IMR-90 (cell line): ENCODE measurements around the gene PPP3R2. TPM values are rescaled to one million over a fixed set of nuclear protein-coding genes. Genes with fewer than 3 reads are reported as not detected.

Source experiments
- ATAC-seq: fragments of 200-7000 bp; cut with Tn5 transposase; 2 replicates; pipeline ENCODE4 v1.9.1; 2020; ENCODE audit warnings: low read depth, mild to moderate bottlenecking, moderate library complexity
- BruUV-seq: library from RNA; stranded (reverse); fragments of 400-500 nt; replicated peaks from 2 replicates; lab custom pipeline; 2021; lab: Mats Ljungman, UMichigan
- CTCF ChIA-PET: fragments of 300-600 bp; formaldehyde crosslinking; extraction: SDS; loops from one replicate; lab custom pipeline; 2021; ENCODE audit warnings: antibody characterized with exemption; lab: Yijun Ruan, JAX
- POLR2A ChIA-PET: fragments of 300-600 bp; sonication (Branson Sonifier 250); formaldehyde crosslinking; loops from one replicate; lab custom pipeline; 2022; ENCODE audit warnings: antibody characterized with exemption; ENCODE audit not compliant: unreplicated experiment; lab: Charles Lee
- DNase-seq: peaks from one replicate; pipeline ENCODE4 v3.0.0; 2013
- H2AFZ ChIP-seq: replicated peaks from 2 replicates; pipeline ENCODE3; 2013; ENCODE audit warnings: low read length, mild to moderate bottlenecking; ENCODE audit not compliant: poor library complexity
- H2AK5ac ChIP-seq: 2 replicates; pipeline ENCODE4 v1.6.1; 2013; ENCODE audit warnings: low read depth, low read length, inconsistent platforms
- H2AK9ac ChIP-seq: replicated peaks from 2 replicates; pipeline ENCODE3; 2013; ENCODE audit warnings: mild to moderate bottlenecking, low read depth, low read length, moderate library complexity; ENCODE audit not compliant: poor library complexity
- H2BK120ac ChIP-seq: 2 replicates; pipeline ENCODE4 v1.6.1; 2013; ENCODE audit warnings: low read depth, low read length, inconsistent platforms
- H2BK15ac ChIP-seq: 3 replicates; pipeline ENCODE4 v1.6.1; 2013; ENCODE audit warnings: low read depth, low read length, inconsistent platforms
- H2BK20ac ChIP-seq: 2 replicates; pipeline ENCODE4 v1.6.1; 2013; ENCODE audit warnings: low read depth, mild to moderate bottlenecking, inconsistent platforms, low read length, moderate library complexity
- H2BK5ac ChIP-seq: 2 replicates; pipeline ENCODE4 v1.6.1; 2013; ENCODE audit warnings: mild to moderate bottlenecking, low read depth, low read length, inconsistent platforms; ENCODE audit not compliant: poor library complexity, severe bottlenecking
- H3K14ac ChIP-seq: replicated peaks from 2 replicates; pipeline ENCODE4 v1.6.1; 2013; ENCODE audit warnings: low read depth, low read length, inconsistent platforms
- H3K18ac ChIP-seq: 2 replicates; pipeline ENCODE4 v1.6.1; 2013; ENCODE audit warnings: low read depth, low read length, control low read depth
- H3K23ac ChIP-seq: 2 replicates; pipeline ENCODE4 v1.6.1; 2013; ENCODE audit warnings: low read depth, low read length, inconsistent platforms
- H3K27ac ChIP-seq: 2 replicates; pipeline ENCODE4 v1.5.1; 2013; ENCODE audit warnings: mild to moderate bottlenecking, control low read depth, low read length; ENCODE audit not compliant: insufficient read depth
- H3K27me3 ChIP-seq: 2 replicates; pipeline ENCODE4 v1.6.1; 2013; ENCODE audit warnings: low read length; ENCODE audit not compliant: control insufficient read depth, insufficient read depth
- H3K36me3 ChIP-seq: 2 replicates; pipeline ENCODE4 v1.6.1; 2013; ENCODE audit warnings: low read length, mixed read lengths; ENCODE audit not compliant: control insufficient read depth, insufficient read depth
- H3K4ac ChIP-seq: 2 replicates; pipeline ENCODE4 v1.6.1; 2013; ENCODE audit warnings: low read depth, low read length, inconsistent platforms
- H3K4me1 ChIP-seq: 2 replicates; pipeline ENCODE4 v1.6.1; 2013; ENCODE audit warnings: low read length, mixed read lengths; ENCODE audit not compliant: control insufficient read depth, insufficient read depth
- H3K4me2 ChIP-seq: 2 replicates; pipeline ENCODE4 v1.6.1; 2013; ENCODE audit warnings: low read depth, mild to moderate bottlenecking, control low read depth, low read length, moderate library complexity
- H3K4me3 ChIP-seq: 2 replicates; pipeline ENCODE4 v1.5.1; 2013; ENCODE audit warnings: low read depth, mild to moderate bottlenecking, control low read depth, low read length, moderate library complexity; ENCODE audit not compliant: insufficient read depth
- H3K56ac ChIP-seq: 2 replicates; pipeline ENCODE4 v1.6.1; 2013; ENCODE audit warnings: low read length, inconsistent platforms; ENCODE audit not compliant: insufficient read depth; ENCODE audit errors: extremely low read depth
- H3K79me1 ChIP-seq, 2 experiments: 2 replicates each; pipeline ENCODE4 v1.6.1; 2013; ENCODE audit warnings: low read length in 2 of 2, inconsistent platforms in 1 of 2, low read depth in 1 of 2
- H3K9ac ChIP-seq: 2 replicates; pipeline ENCODE4 v1.6.1; 2013; ENCODE audit warnings: low read depth, low read length, control low read depth
- H3K9me1 ChIP-seq: 2 replicates; pipeline ENCODE4 v1.6.1; 2013; ENCODE audit warnings: low read length, inconsistent platforms; ENCODE audit not compliant: insufficient read depth
- H3K9me3 ChIP-seq: 2 replicates; pipeline ENCODE4 v1.6.1; 2013; ENCODE audit warnings: low read length; ENCODE audit not compliant: control insufficient read depth, insufficient read depth
- H4K20me1 ChIP-seq: 2 replicates; pipeline ENCODE4 v1.6.1; 2013; ENCODE audit warnings: low read length, inconsistent platforms; ENCODE audit not compliant: insufficient read depth
- H4K5ac ChIP-seq: 2 replicates; pipeline ENCODE4 v1.6.1; 2013; ENCODE audit warnings: mild to moderate bottlenecking, low read depth, low read length, control low read depth
- H4K8ac ChIP-seq, 2 experiments: 2 replicates each; pipeline ENCODE4 v1.6.1; 2013; ENCODE audit warnings: low read depth in 2 of 2, low read length in 2 of 2, control low read depth in 1 of 2, inconsistent platforms in 1 of 2
- H4K91ac ChIP-seq: 2 replicates; pipeline ENCODE4 v1.6.1; 2013; ENCODE audit warnings: low read depth, low read length, inconsistent platforms; ENCODE audit not compliant: insufficient read depth
- BHLHE40 ChIP-seq: fragments of 150-350 bp; IDR thresholded peaks from 2 replicates; pipeline ENCODE4 v1.6.1; 2016; ENCODE audit warnings: mild to moderate bottlenecking, low read depth, low read length
- CEBPB ChIP-seq: IDR thresholded peaks from 2 replicates; pipeline ENCODE4 v1.6.1; 2012; ENCODE audit warnings: low read depth, low read length, improper control_type of control experiment
- CHD1 ChIP-seq: IDR thresholded peaks from 2 replicates; pipeline ENCODE4 v1.6.1; 2012; ENCODE audit warnings: low read depth, low read length, improper control_type of control experiment
- FOS ChIP-seq: fragments of 150-350 bp; IDR thresholded peaks from 2 replicates; pipeline ENCODE4 v1.6.1; 2016; ENCODE audit warnings: low read depth, low read length
- MAFK ChIP-seq: IDR thresholded peaks from 2 replicates; pipeline ENCODE4 v1.6.1; 2012; ENCODE audit warnings: low read depth, low read length, improper control_type of control experiment
- MAZ ChIP-seq: IDR thresholded peaks from 2 replicates; pipeline ENCODE4 v1.6.1; 2012; ENCODE audit warnings: low read depth, mild to moderate bottlenecking, low read length, improper control_type of control experiment, moderate library complexity, borderline replicate concordance
- MXI1 ChIP-seq: IDR thresholded peaks from 2 replicates; pipeline ENCODE4 v1.6.1; 2012; ENCODE audit warnings: low read depth, mild to moderate bottlenecking, low read length, moderate library complexity, borderline replicate concordance
- NFE2L2 ChIP-seq: fragments of 150-350 bp; IDR thresholded peaks from 2 replicates; pipeline ENCODE4 v1.6.1; 2016; ENCODE audit warnings: low read depth, mild to moderate bottlenecking, low read length
- POLR2A ChIP-seq: IDR thresholded peaks from 2 replicates; pipeline ENCODE4 v1.6.1; 2012; ENCODE audit warnings: mild to moderate bottlenecking, low read depth, low read length
- RAD21 ChIP-seq: IDR thresholded peaks from 2 replicates; pipeline ENCODE4 v1.6.1; 2012; ENCODE audit warnings: low read length, improper control_type of control experiment
- RCOR1 ChIP-seq: IDR thresholded peaks from 2 replicates; pipeline ENCODE4 v1.6.1; 2012; ENCODE audit warnings: mild to moderate bottlenecking, low read length, improper control_type of control experiment; ENCODE audit not compliant: insufficient replicate concordance
- RFX5 ChIP-seq: IDR thresholded peaks from 2 replicates; pipeline ENCODE4 v1.8.0; 2012; ENCODE audit warnings: low read depth, mild to moderate bottlenecking, low read length, moderate library complexity
- SMC3 ChIP-seq: fragments of 150-350 bp; IDR thresholded peaks from 2 replicates; pipeline ENCODE4 v1.6.1; 2016; ENCODE audit warnings: low read depth, mild to moderate bottlenecking, antibody characterized with exemption, low read length, moderate library complexity
- dilution Hi-C: fragments of 300-500 bp; cut with HindIII; formaldehyde crosslinking; loops from one replicate; pipeline ENCODE4 v1.14.3; 2018; ENCODE audit warnings: low sequenced_read_pairs; ENCODE audit not compliant: unreplicated experiment
- in situ Hi-C: fragments of 300-500 bp; cut with MboI; formaldehyde crosslinking; loops from 3 replicates; pipeline ENCODE4 v1.14.3; 2019; ENCODE audit warnings: low sequenced_read_pairs, inconsistent platforms, mixed read lengths
- intact Hi-C: fragments of 100-400 bp; cut with micrococcal nuclease; formaldehyde crosslinking; loops from 2 replicates; pipeline ENCODE4 v1.10.0; 2022
- polyA plus RNA-seq, 3 experiments: library from polyadenylated mRNA; depleted of rRNA; stranded (reverse); fragments of >200 nt; gene quantifications; 2 replicates each; pipeline ENCODE4 v1.2.3, GENCODE V29; 2012; ENCODE audit warnings: low replicate concordance in 1 of 3
- total RNA-seq: library from RNA; depleted of rRNA; stranded (reverse); fragments of >200 nt; gene quantifications from 2 replicates; pipeline ENCODE4 v1.2.3, GENCODE V29; 2012
- TF ChIP-seq, protein P1 (sequence below): fragments of 150-350 bp; IDR thresholded peaks from 2 replicates; pipeline ENCODE4 v1.6.1; 2017; ENCODE audit warnings: mild to moderate bottlenecking, antibody characterized with exemption, low read length, low read depth
- TF ChIP-seq, protein P2 (sequence below): conservative IDR thresholded peaks from 2 replicates; pipeline ENCODE4 v1.5.1; 2012; ENCODE audit warnings: mild to moderate bottlenecking, low read depth, low read length, improper control_type of control experiment
- TF ChIP-seq, protein P3 (sequence below): fragments of 150-350 bp; IDR thresholded peaks from 2 replicates; pipeline ENCODE4 v1.6.1; 2016; ENCODE audit warnings: low read depth, mild to moderate bottlenecking, low read length, moderate library complexity, borderline replicate concordance

The PPP3R2 gene
- total and polyA plus RNA-seq, 2 of the 4 experiments (the other 2 are of a cell fraction), result not detected

DNA sequence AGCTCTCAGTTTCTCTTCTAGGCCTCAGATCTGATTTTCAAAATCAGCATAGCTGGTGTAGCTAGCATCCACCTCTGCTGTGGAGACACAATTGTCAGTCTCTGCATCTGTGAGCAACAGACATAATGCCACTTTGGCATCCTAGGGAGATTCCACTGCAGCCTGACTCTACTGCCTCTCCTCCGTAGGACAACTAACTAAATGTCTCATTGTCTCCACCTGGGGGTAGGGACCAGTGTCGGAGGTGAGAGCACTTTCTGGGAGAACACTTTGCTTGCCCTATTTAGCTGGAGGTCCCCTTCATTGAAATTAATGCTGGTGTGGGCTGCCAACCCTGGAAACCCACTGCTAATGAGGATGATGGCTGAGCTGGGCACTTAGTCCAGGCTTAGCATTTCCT lies 1.4 kb downstream of the PPP3R2 start (continued):
- TF ChIP-seq RFX5, result no peak

DNA sequence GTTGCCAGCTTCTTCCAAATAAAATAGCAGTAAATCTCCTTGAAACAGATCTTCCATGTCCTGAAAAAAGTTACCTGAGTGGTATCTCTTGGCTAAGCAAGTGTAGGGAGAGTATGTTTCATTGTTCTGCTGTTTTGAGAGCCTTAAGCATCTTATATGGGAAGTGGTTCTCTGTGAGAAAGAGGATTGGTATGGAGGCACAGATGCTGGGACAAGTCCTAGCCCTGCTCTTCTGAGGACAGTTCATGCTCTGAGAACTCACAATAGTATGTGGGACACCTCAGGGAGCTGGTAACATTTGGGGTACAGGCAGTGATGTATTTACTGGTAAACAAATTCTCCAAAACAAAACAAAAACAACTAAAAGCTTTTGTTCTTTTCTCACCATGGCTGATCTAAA lies 2.0 kb downstream of the PPP3R2 start:
- no peak overlapping the region for H2BK15ac ChIP-seq
- dilution Hi-C loops (no loop called here), intact Hi-C loops (no loop called here), in situ Hi-C loops (no loop called here)
- no peaks in the 10 kb centered on the region for H3K36me3 ChIP-seq
- H2AK9ac ChIP-seq, result no peak overlapping the region
- no peak overlapping the region for H3K9ac ChIP-seq
- no peak overlapping the region for H3K18ac ChIP-seq
- H4K5ac ChIP-seq, result no peak overlapping the region
- CTCF ChIA-PET, result no interaction called here
- ATAC-seq (no peak), DNase-seq (peak; percentile 3)
- H3K27me3 ChIP-seq, result no peaks in the 10 kb centered on the region; the same call in 1 of the 2 replicates
- TF ChIP-seq RCOR1, result no peak
- no peak for TF ChIP-seq RFX5
- no peak for TF ChIP-seq POLR2A
- TF ChIP-seq, protein P1, sequence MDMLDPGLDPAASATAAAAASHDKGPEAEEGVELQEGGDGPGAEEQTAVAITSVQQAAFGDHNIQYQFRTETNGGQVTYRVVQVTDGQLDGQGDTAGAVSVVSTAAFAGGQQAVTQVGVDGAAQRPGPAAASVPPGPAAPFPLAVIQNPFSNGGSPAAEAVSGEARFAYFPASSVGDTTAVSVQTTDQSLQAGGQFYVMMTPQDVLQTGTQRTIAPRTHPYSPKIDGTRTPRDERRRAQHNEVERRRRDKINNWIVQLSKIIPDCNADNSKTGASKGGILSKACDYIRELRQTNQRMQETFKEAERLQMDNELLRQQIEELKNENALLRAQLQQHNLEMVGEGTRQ, result no peak
- TF ChIP-seq, protein P2, sequence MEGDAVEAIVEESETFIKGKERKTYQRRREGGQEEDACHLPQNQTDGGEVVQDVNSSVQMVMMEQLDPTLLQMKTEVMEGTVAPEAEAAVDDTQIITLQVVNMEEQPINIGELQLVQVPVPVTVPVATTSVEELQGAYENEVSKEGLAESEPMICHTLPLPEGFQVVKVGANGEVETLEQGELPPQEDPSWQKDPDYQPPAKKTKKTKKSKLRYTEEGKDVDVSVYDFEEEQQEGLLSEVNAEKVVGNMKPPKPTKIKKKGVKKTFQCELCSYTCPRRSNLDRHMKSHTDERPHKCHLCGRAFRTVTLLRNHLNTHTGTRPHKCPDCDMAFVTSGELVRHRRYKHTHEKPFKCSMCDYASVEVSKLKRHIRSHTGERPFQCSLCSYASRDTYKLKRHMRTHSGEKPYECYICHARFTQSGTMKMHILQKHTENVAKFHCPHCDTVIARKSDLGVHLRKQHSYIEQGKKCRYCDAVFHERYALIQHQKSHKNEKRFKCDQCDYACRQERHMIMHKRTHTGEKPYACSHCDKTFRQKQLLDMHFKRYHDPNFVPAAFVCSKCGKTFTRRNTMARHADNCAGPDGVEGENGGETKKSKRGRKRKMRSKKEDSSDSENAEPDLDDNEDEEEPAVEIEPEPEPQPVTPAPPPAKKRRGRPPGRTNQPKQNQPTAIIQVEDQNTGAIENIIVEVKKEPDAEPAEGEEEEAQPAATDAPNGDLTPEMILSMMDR, result no peak
- no peak for TF ChIP-seq CHD1
- no peak for TF ChIP-seq NFE2L2
- TF ChIP-seq SMC3, result no peak
- no peak for TF ChIP-seq RAD21
- no peak for TF ChIP-seq CEBPB
- no peak for TF ChIP-seq BHLHE40
- TF ChIP-seq MAZ, result no peak
- TF ChIP-seq FOS, result no peak
- TF ChIP-seq, protein P3, sequence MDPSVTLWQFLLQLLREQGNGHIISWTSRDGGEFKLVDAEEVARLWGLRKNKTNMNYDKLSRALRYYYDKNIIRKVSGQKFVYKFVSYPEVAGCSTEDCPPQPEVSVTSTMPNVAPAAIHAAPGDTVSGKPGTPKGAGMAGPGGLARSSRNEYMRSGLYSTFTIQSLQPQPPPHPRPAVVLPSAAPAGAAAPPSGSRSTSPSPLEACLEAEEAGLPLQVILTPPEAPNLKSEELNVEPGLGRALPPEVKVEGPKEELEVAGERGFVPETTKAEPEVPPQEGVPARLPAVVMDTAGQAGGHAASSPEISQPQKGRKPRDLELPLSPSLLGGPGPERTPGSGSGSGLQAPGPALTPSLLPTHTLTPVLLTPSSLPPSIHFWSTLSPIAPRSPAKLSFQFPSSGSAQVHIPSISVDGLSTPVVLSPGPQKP, result no peak
- TF ChIP-seq MXI1, result no peak
- TF ChIP-seq MAFK, result no peak
- H3K4me1 ChIP-seq, result peaks cover 1% of the 10 kb centered on the region; the same call in 1 of the 2 replicates
- H3K4me2 ChIP-seq, result no peak overlapping the region
- no peaks in the 10 kb centered on the region for H4K20me1 ChIP-seq
- no peak overlapping the region for H2BK20ac ChIP-seq
- H3K23ac ChIP-seq, result no peak overlapping the region
- H4K8ac ChIP-seq, result no peak overlapping the region
- H4K91ac ChIP-seq, result no peak overlapping the region
- H3K9me3 ChIP-seq, result no peaks in the 10 kb centered on the region
- POLR2A ChIA-PET, result no interaction called here
- no peaks in the 10 kb centered on the region for H3K79me1 ChIP-seq
- H2AFZ ChIP-seq, result no peak overlapping the region
- H3K56ac ChIP-seq, result no peak overlapping the region
- no TSS peak for BruUV-seq
- H3K14ac ChIP-seq, result no peak overlapping the region
- no peak overlapping the region for H3K4ac ChIP-seq
- H3K9me1 ChIP-seq, result no peaks in the 10 kb centered on the region; the same call in 1 of the 2 replicates
- no peak overlapping the region for H3K27ac ChIP-seq
- H2BK120ac ChIP-seq, result no peak overlapping the region
- no peak overlapping the region for H3K4me3 ChIP-seq
- no peak overlapping the region for H2AK5ac ChIP-seq
- no peak overlapping the region for H2BK5ac ChIP-seq
